ENCODE measurements around the gene ACSM2B.
"Not testable (repeated sequence)": the region's sequence is repeated elsewhere in the genome, so short reads cannot be mapped to it uniquely, and the experiment has no call there.

The ACSM2B gene

DNA sequence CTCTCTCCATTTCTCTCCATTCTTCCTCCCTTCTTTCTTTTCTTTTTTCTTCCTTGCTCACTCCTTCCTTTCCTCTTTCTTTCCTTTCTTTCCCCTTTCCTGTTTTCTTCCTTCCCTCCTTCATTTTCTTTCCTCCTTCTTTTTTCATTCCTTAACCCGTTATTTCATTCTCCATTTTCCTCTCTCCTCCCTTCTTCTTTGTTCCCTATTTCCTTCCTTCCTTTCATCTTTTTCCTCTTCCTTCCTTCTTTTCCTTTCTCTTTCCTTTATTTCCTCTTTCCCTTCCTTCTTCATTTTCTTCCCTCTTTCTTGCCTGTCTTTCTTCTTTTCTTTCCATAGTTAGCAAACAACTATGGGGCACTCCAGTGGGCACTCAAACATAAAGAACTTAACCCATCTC, 16.6 kb upstream of the ACSM2B start:
- not testable (repeated sequence) for DNase-seq

- DNase-seq = not testable (repeated sequence)
Measured at GRCh38 chr16:20589486-20589885, 13.3 kb upstream of the ACSM2B start.

DNA sequence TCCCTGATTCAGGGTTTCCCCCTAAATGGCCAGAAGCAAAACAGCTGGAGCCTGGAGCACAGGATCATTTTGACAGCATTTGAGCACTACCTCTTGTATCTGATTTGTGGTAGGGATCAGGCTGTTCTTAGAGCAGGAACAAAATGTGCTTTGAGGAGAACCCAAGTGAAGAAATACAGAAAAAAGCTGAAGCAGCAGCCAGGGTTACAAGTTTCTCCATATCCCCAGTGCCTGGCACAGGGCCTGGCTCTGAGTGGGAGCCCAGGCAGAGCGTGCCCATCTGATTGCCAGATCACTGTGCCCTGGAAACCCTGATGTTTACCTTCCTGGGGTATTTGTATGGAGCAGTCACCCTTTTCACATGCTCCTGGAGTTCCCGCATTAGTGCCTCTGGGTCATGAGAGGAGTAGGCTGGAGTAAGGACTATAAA, 11.5 kb upstream of the ACSM2B start:
- not testable (repeated sequence) for DNase-seq

DNA sequence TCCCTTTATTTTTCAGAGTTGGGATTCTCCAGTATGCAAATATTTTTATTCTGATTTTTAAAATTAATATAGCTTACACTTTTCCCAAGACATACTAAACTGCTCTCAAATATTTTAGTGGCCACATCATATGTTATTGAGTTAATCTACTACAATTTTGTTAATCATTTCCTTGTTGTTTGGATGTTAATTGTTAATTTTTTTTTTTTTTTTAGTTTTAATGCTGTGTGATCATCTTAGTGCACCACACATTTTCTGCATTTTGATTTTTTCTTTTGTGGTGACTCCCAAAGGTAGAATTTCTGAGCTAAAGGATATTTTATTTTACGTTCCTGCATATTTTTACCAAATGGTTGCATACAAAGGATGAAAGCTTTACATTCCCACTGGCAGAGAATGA, 10.5 kb upstream of the ACSM2B start:
- DNase-seq = not testable (repeated sequence)

GRCh38 chr16:20586112-20586511, 9.9 kb upstream of the ACSM2B start:
- not testable (repeated sequence) for DNase-seq

- not testable (repeated sequence) for DNase-seq
Measured at GRCh38 chr16:20580487-20581259, 4.5 kb upstream of the ACSM2B start.

DNA sequence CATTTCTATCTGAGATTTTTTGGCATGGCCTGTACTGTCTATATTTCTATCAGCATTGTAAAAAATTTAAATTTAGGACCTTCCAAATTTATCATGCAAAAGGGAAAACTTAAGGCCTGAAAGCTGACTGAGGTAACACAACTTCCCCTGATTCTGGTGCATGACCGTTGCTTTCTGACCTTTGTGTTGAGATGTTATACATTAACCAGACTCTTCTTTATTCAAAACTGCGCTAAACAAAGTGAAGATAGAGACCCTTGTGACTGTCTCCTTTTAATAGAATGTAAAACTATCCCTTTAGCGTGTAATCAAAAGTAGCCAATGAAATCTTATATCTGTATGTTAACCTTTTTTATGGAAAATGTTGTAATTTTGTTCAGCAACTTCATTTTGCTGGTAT, 1.9 kb upstream of the ACSM2B start:
- not testable (repeated sequence) for DNase-seq

DNA sequence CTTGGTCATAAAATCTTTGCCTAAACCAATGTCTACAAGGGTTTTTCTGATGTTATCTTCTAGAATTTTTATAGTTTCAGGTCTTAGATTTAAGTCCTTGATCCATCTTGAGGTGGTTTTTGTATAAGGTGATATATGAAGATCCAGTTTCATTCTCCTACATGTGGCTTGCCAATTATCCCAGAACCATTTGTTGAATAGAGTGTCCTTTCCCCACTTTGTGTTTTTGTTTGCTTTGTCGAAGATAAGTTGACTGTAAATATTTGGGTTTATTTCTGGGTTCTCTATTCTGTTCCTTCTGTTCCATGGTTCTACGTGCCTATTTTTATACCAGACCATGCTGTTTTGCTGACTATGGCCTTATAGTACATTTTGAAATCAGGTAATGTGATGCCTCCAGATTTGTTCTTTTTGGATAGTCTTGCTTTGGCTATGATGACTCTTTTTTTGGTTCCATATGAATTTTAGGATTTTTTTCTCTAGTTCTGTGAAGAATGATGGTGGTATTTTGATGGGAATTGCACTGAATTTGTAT, 7.0 kb downstream of the ACSM2B start:
- DNase-seq = not testable (repeated sequence)

- DNase-seq = no peak
Measured at GRCh38 chr16:20568404-20568803, 7.8 kb downstream of the ACSM2B start.

- no peak for DNase-seq
Measured at GRCh38 chr16:20566864-20567263, 9.3 kb downstream of the ACSM2B start.

GRCh38 chr16:20565334-20565733, 10.8 kb downstream of the ACSM2B start:
- DNase-seq = not testable (repeated sequence)

GRCh38 chr16:20564218-20564617, 11.9 kb downstream of the ACSM2B start:
- not testable (repeated sequence) for DNase-seq

- not testable (repeated sequence) for DNase-seq
Measured at GRCh38 chr16:20555628-20556027, 20.5 kb downstream of the ACSM2B start.

DNA sequence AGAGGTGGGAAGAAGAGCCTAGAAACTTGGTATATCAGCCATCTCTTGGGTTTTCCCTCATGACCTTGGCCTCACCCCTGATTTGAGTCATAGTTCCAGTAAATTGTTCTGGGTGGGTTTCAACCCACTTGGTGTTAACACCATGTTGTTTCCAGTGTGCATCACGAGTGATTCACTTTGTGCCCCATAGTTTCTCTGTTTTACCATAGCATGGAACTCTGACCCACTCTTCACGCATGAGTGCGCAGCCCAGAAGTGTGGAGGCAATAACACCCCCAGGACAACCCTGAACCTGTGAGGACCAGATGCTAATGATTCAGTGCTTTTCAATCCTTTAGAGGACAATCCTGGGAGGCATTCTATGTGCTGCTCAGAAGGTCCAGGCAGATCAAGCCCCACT, 21.5 kb downstream of the ACSM2B start:
- DNase-seq = not testable (repeated sequence)

- not testable (repeated sequence) for DNase-seq
Measured at GRCh38 chr16:20553493-20553892, 22.7 kb downstream of the ACSM2B start.

DNA sequence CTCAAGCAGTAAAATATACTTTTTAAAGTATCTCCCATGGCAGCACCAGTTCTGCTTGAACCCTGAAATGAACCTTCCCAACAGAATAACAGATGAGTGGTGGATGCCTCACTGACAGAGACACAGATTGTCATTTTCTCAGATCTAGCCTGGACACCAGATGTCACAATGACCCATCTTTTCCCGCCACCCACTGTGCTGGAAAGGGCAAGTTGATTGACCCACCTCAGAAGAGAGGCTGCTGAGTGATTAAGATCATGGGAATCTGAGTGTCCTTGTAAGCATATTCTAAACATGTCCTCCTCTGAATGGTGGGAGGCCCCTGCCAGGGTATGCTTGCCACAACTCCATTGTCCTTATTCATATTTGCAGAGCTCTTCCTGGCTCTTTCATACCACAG, 29.2 kb downstream of the ACSM2B start:
- DNase-seq = not testable (repeated sequence)

DNA sequence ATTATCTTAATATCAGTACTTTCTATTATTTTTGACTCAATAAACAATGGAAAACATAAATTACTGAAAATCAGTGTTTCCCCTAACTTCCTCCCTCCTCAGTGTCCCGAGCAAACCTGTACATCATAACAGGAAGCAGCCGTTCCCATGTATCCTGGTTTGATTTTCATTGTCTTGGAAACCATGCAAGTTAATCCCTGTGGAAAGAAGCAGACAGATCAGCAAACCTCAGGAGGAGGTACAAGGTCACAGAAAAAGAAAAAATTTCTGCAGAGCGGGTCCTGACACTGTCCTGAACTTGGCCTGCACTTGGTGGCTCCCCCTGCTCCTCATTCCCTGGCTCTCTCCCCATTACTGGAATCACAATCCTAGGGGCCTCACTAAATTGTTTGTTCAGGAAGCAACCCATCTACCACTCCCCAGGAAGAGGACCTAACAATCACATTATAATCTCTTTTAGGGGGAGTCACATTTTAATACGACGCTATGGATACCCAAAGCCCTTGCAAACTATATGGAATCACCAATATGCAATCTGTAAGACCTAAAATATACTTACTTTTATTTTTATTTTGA, 29.8 kb downstream of the ACSM2B start:
- not testable (repeated sequence) for DNase-seq

DNA sequence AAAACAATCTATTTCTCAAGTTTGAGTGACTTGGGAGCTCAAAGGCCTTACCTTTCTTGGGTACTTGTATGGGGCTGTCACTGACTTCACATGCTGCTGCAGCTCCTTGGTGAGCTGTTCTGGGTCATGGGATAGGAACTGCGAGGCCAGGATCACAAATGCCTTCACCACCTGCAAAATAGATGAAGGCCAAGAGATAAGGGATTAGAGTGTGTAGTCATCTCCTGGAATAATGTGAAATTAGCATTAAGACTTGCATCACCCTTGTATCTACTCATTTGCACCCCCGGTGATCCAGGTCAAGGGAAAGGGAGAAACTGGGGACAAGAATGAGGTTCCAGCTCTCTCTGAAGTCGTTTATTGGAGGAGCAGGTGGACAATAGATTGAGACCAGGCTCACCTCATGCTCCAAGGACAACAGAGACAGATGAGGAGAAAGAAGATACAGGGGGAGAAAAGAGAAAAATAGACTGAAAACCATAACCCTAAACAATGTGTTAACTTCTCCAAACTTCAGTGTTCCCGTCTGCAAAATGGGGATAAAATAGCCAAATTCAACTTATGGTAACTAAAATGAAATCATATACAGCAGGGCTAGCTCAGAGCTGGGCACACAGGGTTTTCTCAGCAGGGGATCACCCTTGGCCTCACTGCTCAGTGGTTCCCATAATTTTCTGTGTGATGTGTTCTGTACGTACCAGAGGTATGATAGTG, 35.4 kb downstream of the ACSM2B start:
- not testable (repeated sequence) for DNase-seq

DNA sequence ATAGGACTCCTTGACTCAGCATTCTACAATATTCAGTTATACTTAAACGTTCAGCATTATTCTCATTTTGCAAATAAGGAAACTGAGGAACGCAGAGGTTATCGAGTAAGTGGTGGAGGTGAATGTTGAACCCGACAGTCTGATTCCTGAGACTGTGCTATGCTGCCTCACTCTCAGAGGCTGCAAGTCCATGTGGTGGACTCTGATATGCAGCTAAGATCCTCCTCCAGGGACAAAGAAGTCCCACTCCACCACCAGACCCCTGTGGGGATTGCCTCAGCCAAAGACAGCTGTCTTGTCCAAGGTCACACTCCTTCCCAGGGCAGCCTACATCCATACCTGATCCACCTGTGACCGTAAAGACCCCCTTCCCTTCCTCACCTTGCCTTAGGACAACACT, 37.5 kb downstream of the ACSM2B start:
- no peak for DNase-seq

DNA sequence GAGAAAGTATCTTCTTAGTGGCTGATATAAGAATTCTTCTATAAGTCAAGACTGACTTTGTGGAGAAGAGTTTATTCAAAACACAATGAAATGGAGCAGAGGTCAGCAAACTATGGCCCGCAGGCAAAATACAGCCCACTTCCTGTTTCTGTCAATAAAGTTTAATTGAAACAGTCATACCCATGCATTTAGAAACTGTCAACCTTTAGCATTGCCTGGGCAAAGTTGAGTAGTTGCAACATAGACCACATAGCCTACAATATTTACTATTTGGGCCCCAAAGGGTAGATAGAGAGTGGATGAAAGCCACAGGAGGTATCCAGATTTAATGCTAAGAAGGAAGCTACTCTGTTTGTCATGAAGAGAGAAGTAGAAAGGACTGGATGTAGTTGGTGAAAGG, 38.0 kb downstream of the ACSM2B start:
- no peak for DNase-seq

DNA sequence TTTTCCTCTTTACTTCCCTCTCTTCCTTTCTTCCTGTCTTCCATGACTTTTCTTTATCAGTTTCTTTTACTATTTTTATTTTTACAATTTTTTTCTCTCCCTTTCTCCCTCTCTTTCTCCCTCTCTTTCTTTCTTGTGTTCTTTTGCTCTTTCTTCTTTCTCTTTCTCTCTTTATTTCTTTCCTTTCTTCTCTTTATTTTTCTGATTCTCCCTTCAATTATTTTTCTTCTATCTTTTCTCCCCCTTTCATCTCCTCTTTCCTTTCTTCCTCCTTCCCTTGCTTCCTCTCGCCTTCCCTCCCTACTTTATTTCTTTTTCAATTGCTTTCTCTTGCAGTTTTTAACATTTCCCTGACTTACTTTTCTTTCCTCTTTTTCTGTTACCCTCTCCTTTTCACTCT, 39.5 kb downstream of the ACSM2B start:
- not testable (repeated sequence) for DNase-seq

DNA sequence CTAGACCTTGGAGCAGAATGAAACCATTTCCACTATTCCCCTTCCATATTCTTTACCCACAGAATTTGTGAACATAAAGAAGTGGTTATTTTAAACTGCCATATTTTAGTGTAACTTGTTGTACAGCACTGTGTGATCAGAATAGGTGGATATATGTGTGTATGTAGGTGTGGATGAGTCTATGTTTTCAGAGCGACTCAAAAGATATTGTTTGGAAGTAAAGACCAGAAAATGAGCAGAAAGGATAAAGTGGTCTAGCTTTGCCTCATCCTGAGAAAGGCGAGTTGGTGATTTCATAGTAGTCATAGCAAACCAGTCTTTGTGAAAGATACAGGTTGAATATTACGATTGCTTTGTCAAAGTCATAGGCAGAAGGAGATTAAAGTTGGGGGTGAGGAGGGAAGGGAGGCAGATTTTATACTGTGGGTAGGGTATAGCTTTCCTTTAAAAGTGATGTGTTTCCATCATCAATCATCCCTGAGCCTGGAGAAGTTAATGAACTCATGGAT, 43.8 kb downstream of the ACSM2B start:
- not testable (repeated sequence) for DNase-seq

DNA sequence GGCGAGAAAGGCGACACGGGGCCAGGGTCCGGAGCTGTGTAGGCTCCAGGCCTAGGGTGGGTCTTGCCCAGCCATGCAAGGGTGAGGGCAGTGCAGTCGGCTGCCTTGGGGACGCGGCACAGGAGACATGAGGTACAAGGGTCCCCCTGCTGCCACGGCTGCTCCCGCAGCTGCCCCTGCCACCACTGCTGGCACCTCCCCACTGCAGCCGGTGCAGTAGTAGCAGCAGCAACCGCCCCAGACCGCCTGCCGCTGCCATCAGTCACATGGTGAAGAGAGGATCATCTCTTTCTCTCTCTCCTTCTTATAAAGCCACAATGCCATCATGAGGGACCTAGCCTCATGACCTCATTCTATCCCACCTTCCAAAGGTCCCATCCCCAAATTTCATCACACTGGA, 44.4 kb downstream of the ACSM2B start:
- DNase-seq = not testable (repeated sequence)
